ENCODE measurements around the gene LMTK2. TPM values are rescaled to one million over a fixed set of nuclear protein-coding genes. Genes with fewer than 3 reads are reported as not detected.

Gene LMTK2
- total and polyA plus RNA-seq, 2 experiments from 2014 or later, result 6.7 to 23.8 TPM

DNA sequence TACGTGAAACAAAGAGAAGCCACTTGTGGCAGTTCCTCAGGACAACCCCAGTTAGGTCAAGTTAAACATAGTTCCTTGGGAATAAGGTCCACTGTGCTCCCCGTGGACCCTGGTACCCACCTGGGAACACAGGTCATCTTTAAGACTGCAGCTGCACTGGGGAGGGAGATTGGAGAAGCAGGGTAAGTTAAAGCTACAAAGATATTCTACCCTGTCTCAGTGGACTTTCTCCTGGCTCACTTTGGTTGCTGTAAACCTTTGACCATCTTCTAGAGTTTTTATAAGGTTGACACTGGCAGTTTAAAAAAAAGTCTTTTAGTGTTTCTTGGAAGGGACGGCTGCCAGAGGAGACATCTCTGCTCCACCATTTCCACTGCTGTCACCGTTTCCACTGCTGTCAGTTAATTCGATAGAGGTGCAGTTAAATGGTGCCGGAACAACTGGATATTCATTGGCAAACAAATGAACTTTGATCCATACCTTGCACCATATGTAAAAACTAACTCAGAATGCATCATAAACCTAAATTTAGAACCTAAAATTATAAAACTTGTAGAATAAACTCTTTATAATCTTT, 42.5 kb downstream of the LMTK2 start:
- no peaks in the 10 kb centered on the region for H3K9me3 ChIP-seq (ENCODE audit: low read depth)
- H3K36me3 ChIP-seq, result peaks cover 11% of the 10 kb centered on the region
- no peaks in the 10 kb centered on the region for H3K4me1 ChIP-seq (ENCODE audit: low read depth)
- H3K4me3 ChIP-seq, result no peak overlapping the region
- H3K27ac ChIP-seq, result no peak overlapping the region
- H3K27me3 ChIP-seq, result no peaks in the 10 kb centered on the region
- TF ChIP-seq, protein P1, sequence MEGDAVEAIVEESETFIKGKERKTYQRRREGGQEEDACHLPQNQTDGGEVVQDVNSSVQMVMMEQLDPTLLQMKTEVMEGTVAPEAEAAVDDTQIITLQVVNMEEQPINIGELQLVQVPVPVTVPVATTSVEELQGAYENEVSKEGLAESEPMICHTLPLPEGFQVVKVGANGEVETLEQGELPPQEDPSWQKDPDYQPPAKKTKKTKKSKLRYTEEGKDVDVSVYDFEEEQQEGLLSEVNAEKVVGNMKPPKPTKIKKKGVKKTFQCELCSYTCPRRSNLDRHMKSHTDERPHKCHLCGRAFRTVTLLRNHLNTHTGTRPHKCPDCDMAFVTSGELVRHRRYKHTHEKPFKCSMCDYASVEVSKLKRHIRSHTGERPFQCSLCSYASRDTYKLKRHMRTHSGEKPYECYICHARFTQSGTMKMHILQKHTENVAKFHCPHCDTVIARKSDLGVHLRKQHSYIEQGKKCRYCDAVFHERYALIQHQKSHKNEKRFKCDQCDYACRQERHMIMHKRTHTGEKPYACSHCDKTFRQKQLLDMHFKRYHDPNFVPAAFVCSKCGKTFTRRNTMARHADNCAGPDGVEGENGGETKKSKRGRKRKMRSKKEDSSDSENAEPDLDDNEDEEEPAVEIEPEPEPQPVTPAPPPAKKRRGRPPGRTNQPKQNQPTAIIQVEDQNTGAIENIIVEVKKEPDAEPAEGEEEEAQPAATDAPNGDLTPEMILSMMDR (IDR thresholded peaks at IDR 0.05; ENCODE audit: low read depth, low read length), result no peak
- no peak for DNase-seq (ENCODE audit: low read depth in 1 of 2, low spot score in 1 of 2)

DNA sequence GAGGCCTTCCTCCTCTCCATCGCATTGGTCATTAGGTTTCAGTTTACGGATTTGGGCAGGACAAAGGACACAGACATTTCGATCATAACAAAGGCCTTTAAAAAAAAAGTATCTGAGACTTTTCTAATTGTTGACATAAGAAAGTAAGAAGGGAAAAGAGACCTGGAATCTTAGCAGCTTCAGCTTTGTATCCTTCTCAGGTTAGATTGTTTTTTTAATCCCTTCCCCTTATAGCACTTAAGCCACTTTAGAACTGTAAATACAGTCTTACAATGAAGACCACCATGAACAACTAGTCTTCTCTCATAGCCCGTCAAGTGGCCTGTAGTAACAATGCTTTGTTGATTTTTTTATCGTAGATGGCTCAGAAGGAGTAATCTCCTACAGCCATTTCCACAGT, 45.2 kb downstream of the LMTK2 start:
- no peak overlapping the region for H3K4me3 ChIP-seq
- DNase-seq (ENCODE audit: low read depth in 1 of 2, low spot score in 1 of 2), result no peak
- TF ChIP-seq, protein P1 (IDR thresholded peaks at IDR 0.05; ENCODE audit: low read depth, low read length), result no peak
- H3K4me1 ChIP-seq (ENCODE audit: low read depth), result no peaks in the 10 kb centered on the region
- no peaks in the 10 kb centered on the region for H3K27me3 ChIP-seq
- H3K9me3 ChIP-seq (ENCODE audit: low read depth), result no peaks in the 10 kb centered on the region
- H3K27ac ChIP-seq, result no peak overlapping the region
- peaks cover 17% of the 10 kb centered on the region for H3K36me3 ChIP-seq

DNA sequence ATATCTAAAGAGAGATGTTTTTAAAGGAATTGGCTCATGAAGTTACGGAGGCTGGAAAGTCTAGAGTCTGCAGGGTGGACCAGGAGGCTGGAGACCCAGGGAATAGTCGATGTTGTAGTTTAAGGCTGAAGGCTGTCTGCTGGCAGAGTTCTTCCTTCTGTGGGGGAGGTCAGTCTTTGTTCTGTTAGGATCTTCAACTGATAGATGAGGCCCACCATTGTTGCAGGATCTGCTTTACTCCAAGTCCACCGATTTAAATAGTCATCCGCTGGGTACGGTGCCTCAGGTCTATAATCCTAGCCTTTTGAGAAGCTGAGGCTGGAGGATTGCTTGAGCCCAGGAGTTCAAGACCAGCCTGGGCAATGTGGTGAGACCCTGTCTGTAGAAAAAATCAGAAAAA, 50.0 kb downstream of the LMTK2 start:
- Histone ChIP-seq H3K4me3 (no peak overlapping the region), H3K27me3 (no peaks in the 10 kb centered on the region), H3K36me3 (peaks cover 14% of the 10 kb centered on the region), H3K27ac (no peak overlapping the region), H3K4me1 (ENCODE audit: low read depth) (no peaks in the 10 kb centered on the region), H3K9me3 (ENCODE audit: low read depth) (no peaks in the 10 kb centered on the region)
- DNase-seq (ENCODE audit: low read depth in 1 of 2, low spot score in 1 of 2), result no peak
- TF ChIP-seq, protein P1 (IDR thresholded peaks at IDR 0.05; ENCODE audit: low read depth, low read length), result no peak

DNA sequence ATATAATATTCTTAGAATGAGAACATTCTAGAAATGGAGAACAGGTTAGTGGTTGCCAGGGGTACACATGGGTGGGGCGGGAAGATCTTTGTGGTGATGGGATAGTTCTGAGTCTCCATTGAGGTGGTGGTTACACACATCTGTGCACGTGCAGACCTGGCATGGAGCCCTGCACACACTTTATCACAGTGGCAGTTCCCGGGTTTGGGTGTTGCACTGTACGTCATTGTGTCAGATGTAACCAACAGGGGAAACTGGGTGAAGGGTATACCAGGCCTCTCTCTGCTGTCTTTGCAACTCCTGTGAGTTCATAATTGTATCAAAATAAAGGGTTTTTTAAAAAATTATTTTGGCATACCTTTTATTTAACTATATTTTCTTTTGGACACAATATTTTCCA, 51.1 kb downstream of the LMTK2 start:
- no peaks in the 10 kb centered on the region for H3K27me3 ChIP-seq
- H3K27ac ChIP-seq, result no peak overlapping the region
- no peak overlapping the region for H3K4me3 ChIP-seq
- H3K4me1 ChIP-seq (ENCODE audit: low read depth), result no peaks in the 10 kb centered on the region
- DNase-seq (ENCODE audit: low read depth in 1 of 2, low spot score in 1 of 2), result no peak
- peaks cover 7% of the 10 kb centered on the region for H3K36me3 ChIP-seq
- no peaks in the 10 kb centered on the region for H3K9me3 ChIP-seq (ENCODE audit: low read depth)
- TF ChIP-seq, protein P1 (IDR thresholded peaks at IDR 0.05; ENCODE audit: low read depth, low read length), result no peak

DNA sequence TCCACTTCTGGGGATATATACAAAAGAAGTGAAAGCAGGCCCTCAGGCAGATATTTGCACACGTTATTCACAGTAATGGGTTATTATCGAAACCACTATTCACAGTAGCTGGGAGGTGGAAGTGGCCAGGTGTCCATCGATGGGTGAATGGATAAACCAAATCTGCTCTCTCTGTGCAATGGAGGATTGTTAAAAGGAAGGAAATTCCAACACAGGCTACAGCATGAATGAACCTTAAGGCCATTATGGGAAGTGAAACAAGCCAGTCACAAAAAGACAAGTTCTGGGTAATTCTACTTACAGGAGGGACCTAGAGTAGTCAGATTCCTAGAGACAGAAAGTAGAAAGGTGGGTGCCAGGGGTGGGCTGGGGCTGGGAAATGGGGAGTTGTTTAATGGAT, 56.1 kb downstream of the LMTK2 start:
- Histone ChIP-seq H3K4me1 (ENCODE audit: low read depth) (peaks cover 10% of the 10 kb centered on the region), H3K36me3 (no peaks in the 10 kb centered on the region), H3K27me3 (no peaks in the 10 kb centered on the region), H3K27ac (no peak overlapping the region), H3K9me3 (ENCODE audit: low read depth) (no peaks in the 10 kb centered on the region), H3K4me3 (no peak overlapping the region)
- TF ChIP-seq, protein P1 (IDR thresholded peaks at IDR 0.05; ENCODE audit: low read depth, low read length), result no peak
- no peak for DNase-seq (ENCODE audit: low read depth in 1 of 2, low spot score in 1 of 2)

Measured in cardiac muscle cell (in vitro differentiated cells and primary cell).